Fibroblast of lung (primary cell): ENCODE measurements around the gene MTA1.

Experiments used
- CTCF ChIP-seq, 2 donors: IDR thresholded peaks in 1 of 2; conservative IDR thresholded peaks in 1 of 2; 1 replicate in 1 of 2; 2 replicates in 1 of 2; pipeline ENCODE4 v1.5.1; 2011 to 2012; ENCODE audit warnings: low read length in 2 of 2, control low read depth in 1 of 2, inconsistent platforms in 1 of 2, low read depth in 1 of 2, mild to moderate bottlenecking in 1 of 2
- EZH2 ChIP-seq: IDR thresholded peaks from 2 replicates; pipeline ENCODE4 v1.5.1; 2012; ENCODE audit warnings: low read length, control low read depth, mild to moderate bottlenecking; ENCODE audit errors: missing control alignments

- TF ChIP-seq CTCF (conservative IDR thresholded peaks at IDR 0.05 in 1 of 2, IDR thresholded peaks at IDR 0.05 in 1 of 2; ENCODE audit: low read depth in 1 of 2, low read length in 2 of 2) (no peak), EZH2 (no peak)
Measured at GRCh38 chr14:105430565-105430964, 10.9 kb downstream of the MTA1 start.
